Thymus (tissue), 11 donors: ENCODE measurements around the gene CALHM1. TPM values are rescaled to one million over a fixed set of nuclear protein-coding genes. Genes with fewer than 3 reads are reported as not detected.

Source experiments
- DNase-seq, 9 donors: peaks; one replicate each; pipeline ENCODE4 v3.0.0-alpha.2; 2013; ENCODE audit warnings: low spot score in 9 of 9, low read depth in 6 of 9, missing footprints in 1 of 9
- H3K27ac ChIP-seq, 2 donors: one replicate each; pipeline ENCODE4 v1.5.1; 2013; ENCODE audit warnings: control low read depth in 1 of 2, low read depth in 1 of 2, low read length in 1 of 2, mild to moderate bottlenecking in 1 of 2, moderate library complexity in 1 of 2
- H3K27me3 ChIP-seq, 2 donors: one replicate each; pipeline ENCODE4 v1.5.1; 2013; ENCODE audit warnings: low read length in 1 of 2; ENCODE audit not compliant: control insufficient read depth in 2 of 2, insufficient read depth in 1 of 2
- H3K36me3 ChIP-seq, 2 donors: one replicate each; pipeline ENCODE4 v1.5.1; 2013; ENCODE audit warnings: low read length in 1 of 2, mild to moderate bottlenecking in 1 of 2, moderate library complexity in 1 of 2; ENCODE audit not compliant: control insufficient read depth in 2 of 2, insufficient read depth in 2 of 2
- H3K4me1 ChIP-seq, 2 donors: one replicate each; pipeline ENCODE4 v1.5.1; 2013; ENCODE audit warnings: low read length in 2 of 2; ENCODE audit not compliant: control insufficient read depth in 2 of 2, insufficient read depth in 2 of 2
- H3K4me3 ChIP-seq, 2 donors: one replicate each; pipeline ENCODE4 v1.5.1; 2013; ENCODE audit warnings: low read length in 2 of 2, control low read depth in 1 of 2, mild to moderate bottlenecking in 1 of 2
- H3K9me3 ChIP-seq, 2 donors: one replicate each; pipeline ENCODE4 v1.5.1; 2013; ENCODE audit warnings: low read length in 1 of 2, mild to moderate bottlenecking in 1 of 2; ENCODE audit not compliant: control insufficient read depth in 2 of 2, insufficient read depth in 1 of 2
- WGBS: extraction: QIAGEN DNeasy Blood & Tissue Kit; methylation state at CpG from one replicate; pipeline ENCODE4 v1.1.7; 2013; 5-methylcytosine and 5-hydroxymethylcytosine counted together
- polyA plus RNA-seq: library from polyadenylated mRNA; stranded (reverse); fragments of 200-250 nt; gene quantifications from one replicate; pipeline ENCODE4 v1.2.3, GENCODE V29; 2013
- total RNA-seq: library from RNA; stranded (reverse); fragments of 120-200 nt; gene quantifications from one replicate; pipeline ENCODE4 v1.2.4, GENCODE V29; 2013
- donor health status: healthy.

The CALHM1 gene
- total and polyA plus RNA-seq, 2 donors: 0.05 to 0.09 TPM

GRCh38 chr10:103443475-103444185 lies 15.1 kb downstream of the CALHM1 start:
- H3K27ac ChIP-seq: no peak overlapping the region
- no peaks in the 10 kb centered on the region for H3K9me3 ChIP-seq
- 94% methylated on average over 23 of the region's 23 CpGs for WGBS
- DNase-seq: no peak
- H3K36me3 ChIP-seq: peaks cover 83 to 84% of the 10 kb centered on the region in 2 donors
- H3K4me1 ChIP-seq: no peaks in the 10 kb centered on the region
- no peaks in the 10 kb centered on the region for H3K27me3 ChIP-seq
- H3K4me3 ChIP-seq: no peak overlapping the region

GRCh38 chr10:103442031-103442461 lies 16.7 kb downstream of the CALHM1 start:
- H3K27me3 ChIP-seq: no peaks in the 10 kb centered on the region
- H3K36me3 ChIP-seq: peaks cover 87 to 89% of the 10 kb centered on the region in 2 donors
- DNase-seq: no peak
- H3K9me3 ChIP-seq: no peaks in the 10 kb centered on the region
- H3K27ac ChIP-seq: no peak overlapping the region
- no peak overlapping the region for H3K4me3 ChIP-seq
- no peaks in the 10 kb centered on the region for H3K4me1 ChIP-seq
- 98% methylated on average over 13 of the region's 13 CpGs for WGBS

DNA sequence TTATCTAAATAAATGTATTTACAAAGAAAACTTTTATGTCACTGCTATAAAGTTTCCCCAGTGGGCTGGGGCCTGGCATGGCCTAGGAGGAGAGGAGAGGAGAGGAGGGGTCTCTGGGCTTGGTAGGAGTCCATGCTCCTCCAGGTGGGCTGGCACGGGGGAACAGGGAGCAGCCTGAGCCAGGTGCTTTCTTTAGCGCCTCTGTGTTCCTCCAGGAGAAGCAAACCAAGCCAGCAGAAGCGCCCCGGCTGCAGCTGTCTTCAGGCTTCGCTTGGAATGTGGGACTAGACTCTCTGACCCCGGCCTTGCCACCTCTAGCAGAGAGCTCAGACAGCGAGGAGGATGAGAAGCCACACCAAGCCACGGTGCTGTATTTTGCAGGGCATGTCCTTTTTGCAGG lies 17.1 kb downstream of the CALHM1 start:
- H3K9me3 ChIP-seq: no peaks in the 10 kb centered on the region
- DNase-seq: no peak
- no peak overlapping the region for H3K4me3 ChIP-seq
- H3K4me1 ChIP-seq: no peaks in the 10 kb centered on the region
- peaks cover 87 to 91% of the 10 kb centered on the region in 2 donors for H3K36me3 ChIP-seq
- H3K27me3 ChIP-seq: no peaks in the 10 kb centered on the region
- WGBS: 82% methylated on average over 8 of the region's 8 CpGs
- H3K27ac ChIP-seq: no peak overlapping the region

DNA sequence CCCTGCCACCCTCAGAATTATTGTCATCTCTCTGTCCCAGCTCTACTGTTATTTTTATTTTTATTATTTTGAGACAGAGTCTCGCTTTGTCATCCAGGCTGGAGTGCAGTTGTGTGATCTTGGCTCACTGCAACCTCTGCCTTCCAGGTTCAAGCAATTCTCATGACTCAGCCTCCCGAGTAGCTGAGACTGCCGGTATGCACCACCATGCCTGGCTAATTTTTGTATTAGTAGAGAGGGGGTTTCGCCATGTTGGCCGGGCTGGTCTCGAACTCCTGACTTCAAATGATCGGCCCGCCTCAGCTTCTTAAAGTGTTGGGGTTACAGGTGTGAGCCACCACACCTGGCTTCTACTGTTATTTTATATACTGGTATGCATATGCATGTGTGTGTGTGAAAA lies 17.5 kb downstream of the CALHM1 start:
- no peaks in the 10 kb centered on the region for H3K9me3 ChIP-seq
- H3K27ac ChIP-seq: no peak overlapping the region
- peaks cover 86 to 91% of the 10 kb centered on the region in 2 donors for H3K36me3 ChIP-seq
- no peak overlapping the region for H3K4me3 ChIP-seq
- 97% methylated on average over 8 of the region's 8 CpGs for WGBS
- H3K4me1 ChIP-seq: no peaks in the 10 kb centered on the region
- no peak for DNase-seq
- no peaks in the 10 kb centered on the region for H3K27me3 ChIP-seq

DNA sequence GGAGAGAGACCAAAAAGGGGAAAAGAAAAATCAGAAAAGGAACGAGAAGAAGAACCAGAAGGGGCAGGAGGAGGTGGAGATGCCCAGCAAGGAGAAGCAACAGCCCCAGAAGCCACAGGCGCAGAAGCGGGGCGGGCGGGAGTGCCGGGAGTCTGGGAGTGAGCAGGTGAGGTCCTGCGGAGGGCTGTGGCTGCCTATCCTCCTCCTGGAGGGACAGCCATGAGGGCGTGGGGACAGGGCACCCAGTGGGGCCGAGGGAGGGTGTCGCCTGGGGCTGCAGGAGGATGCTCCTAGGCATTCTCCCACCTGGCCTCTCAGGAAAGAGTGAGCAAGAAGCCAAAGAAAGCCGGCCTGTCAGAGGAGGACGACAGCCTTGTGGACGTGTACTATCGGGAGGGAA lies 18.3 kb downstream of the CALHM1 start:
- Histone ChIP-seq H3K4me3 (no peak overlapping the region), H3K4me1 (no peaks in the 10 kb centered on the region), H3K27ac (no peak overlapping the region), H3K27me3 (no peaks in the 10 kb centered on the region), H3K9me3 (no peaks in the 10 kb centered on the region), H3K36me3 (peaks cover 82 to 88% of the 10 kb centered on the region in 2 donors)
- 95% methylated on average over 14 of the region's 14 CpGs for WGBS
- DNase-seq: no peak

GRCh38 chr10:103439776-103440175 lies 18.9 kb downstream of the CALHM1 start:
- WGBS: 99% methylated on average over 4 of the region's 4 CpGs
- Histone ChIP-seq H3K36me3 (peaks cover 78 to 85% of the 10 kb centered on the region in 2 donors), H3K27me3 (no peaks in the 10 kb centered on the region), H3K27ac (no peak overlapping the region), H3K4me3 (no peak overlapping the region), H3K9me3 (no peaks in the 10 kb centered on the region), H3K4me1 (no peaks in the 10 kb centered on the region)
- no peak for DNase-seq

- no peaks in the 10 kb centered on the region for H3K27me3 ChIP-seq
- no peak overlapping the region for H3K27ac ChIP-seq
- 95% methylated on average over 2 of the region's 2 CpGs for WGBS
- no peak for DNase-seq
- peaks cover 61 to 84% of the 10 kb centered on the region in 2 donors for H3K36me3 ChIP-seq
- peaks cover 0 to 3% of the 10 kb centered on the region in 2 donors for H3K4me1 ChIP-seq
- H3K4me3 ChIP-seq: no peak overlapping the region
- H3K9me3 ChIP-seq: no peaks in the 10 kb centered on the region
These were observed 24.8 kb downstream of the CALHM1 start for GRCh38 chr10:103433858-103434257.

DNA sequence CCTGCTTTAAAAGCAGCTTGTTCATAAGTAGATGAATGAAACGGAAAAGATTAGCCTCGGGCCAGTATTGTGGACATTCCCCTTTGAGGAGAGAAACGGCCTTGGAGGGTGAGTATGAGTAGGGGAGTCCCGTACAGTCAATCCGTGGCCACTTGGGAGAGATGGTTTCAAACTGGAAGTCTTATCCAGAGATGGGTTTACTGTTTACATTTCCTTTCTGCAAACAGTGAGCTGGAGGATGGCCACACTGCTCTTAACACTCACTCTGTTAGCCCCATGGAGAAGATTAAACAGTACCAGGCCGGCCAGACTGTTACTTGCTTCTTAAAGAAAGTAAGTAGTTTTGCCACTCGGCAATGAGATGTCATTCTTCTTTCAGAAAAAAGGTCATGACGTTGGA lies 26.8 kb downstream of the CALHM1 start:
- WGBS: 85% methylated on average over 8 of the region's 8 CpGs
- H3K36me3 ChIP-seq: peaks cover 48 to 81% of the 10 kb centered on the region in 2 donors
- DNase-seq: no peak
- H3K9me3 ChIP-seq: no peaks in the 10 kb centered on the region
- H3K4me1 ChIP-seq: peaks cover 0 to 3% of the 10 kb centered on the region in 2 donors
- no peak overlapping the region for H3K4me3 ChIP-seq
- H3K27me3 ChIP-seq: no peaks in the 10 kb centered on the region
- no peak overlapping the region for H3K27ac ChIP-seq

- Histone ChIP-seq H3K4me3 (no peak overlapping the region), H3K27me3 (no peaks in the 10 kb centered on the region), H3K9me3 (no peaks in the 10 kb centered on the region), H3K36me3 (peaks cover 44 to 84% of the 10 kb centered on the region in 2 donors), H3K4me1 (peaks cover 0 to 3% of the 10 kb centered on the region in 2 donors), H3K27ac (no peak overlapping the region)
- DNase-seq: no peak
- 82% methylated on average over 5 of the region's 5 CpGs for WGBS
These were observed 29.1 kb downstream of the CALHM1 start for GRCh38 chr10:103429647-103430046.
